SK-N-SH treated with all-trans-retinoic acid at 6 μM for 48 hours (cell line): ENCODE results near the gene FGF18.

Experiments used
- ATAC-seq: fragments of 200-7000 bp; cut with Tn5 transposase; 3 replicates; pipeline ENCODE4 v1.9.1; 2020; ENCODE audit warnings: mild to moderate bottlenecking, moderate library complexity
- ARNTL ChIP-seq: fragments of 450-650 bp; formaldehyde crosslinking; IDR thresholded peaks from 2 replicates; pipeline ENCODE4 v1.5.0; 2020; ENCODE audit warnings: low read depth, mild to moderate bottlenecking, moderate library complexity, borderline replicate concordance
- BACH2 ChIP-seq: fragments of 250-450 bp; sonication (Bioruptor Pico); IDR thresholded peaks from 2 replicates; pipeline ENCODE4 v1.9.0; 2021; ENCODE audit warnings: mild to moderate bottlenecking, borderline replicate concordance
- CREB5 ChIP-seq: fragments of 250-450 bp; sonication (Bioruptor Pico); IDR thresholded peaks from 2 replicates; pipeline ENCODE4 v1.5.1; 2020; ENCODE audit warnings: low read depth, mild to moderate bottlenecking, moderate library complexity
- CSDC2 ChIP-seq: fragments of 250-450 bp; sonication (Bioruptor Pico); IDR thresholded peaks from 2 replicates; pipeline ENCODE4 v1.5.0; 2020; ENCODE audit warnings: mild to moderate bottlenecking, moderate library complexity
- ESRRG ChIP-seq: fragments of 250-450 bp; sonication (Bioruptor Pico); IDR thresholded peaks from 2 replicates; pipeline ENCODE4 v1.6.1; 2021; ENCODE audit warnings: mild to moderate bottlenecking
- GLIS3 ChIP-seq: fragments of 250-450 bp; sonication (Bioruptor Pico); IDR thresholded peaks from 2 replicates; pipeline ENCODE4 v1.5.0; 2020; ENCODE audit warnings: mild to moderate bottlenecking, moderate library complexity
- ISL1 ChIP-seq: fragments of 250-450 bp; sonication (Bioruptor Pico); IDR thresholded peaks from 2 replicates; pipeline ENCODE4 v2.1.2; 2022; ENCODE audit warnings: mild to moderate bottlenecking, moderate library complexity
- OSR1 ChIP-seq: fragments of 250-450 bp; sonication (Bioruptor Pico); IDR thresholded peaks from 2 replicates; pipeline ENCODE4 v1.8.0; 2022; ENCODE audit warnings: moderate library complexity, mild to moderate bottlenecking, inconsistent platforms
- POU6F1 ChIP-seq: fragments of 250-450 bp; sonication (Bioruptor Pico); IDR thresholded peaks from 2 replicates; pipeline ENCODE4 v1.8.0; 2021; ENCODE audit warnings: low read depth, mild to moderate bottlenecking, moderate library complexity, borderline replicate concordance
- PPARA ChIP-seq: fragments of 250-450 bp; sonication (Bioruptor Pico); IDR thresholded peaks from 2 replicates; pipeline ENCODE4 v1.5.0; 2020; ENCODE audit warnings: mild to moderate bottlenecking, borderline replicate concordance
- SNAI2 ChIP-seq: fragments of 250-450 bp; sonication (Bioruptor Pico); IDR thresholded peaks from 2 replicates; pipeline ENCODE4 v1.5.0; 2020; ENCODE audit warnings: mild to moderate bottlenecking, moderate library complexity
- TCF4 ChIP-seq: fragments of 250-450 bp; sonication (Bioruptor Pico); IDR thresholded peaks from 2 replicates; pipeline ENCODE4 v1.8.0; 2021; ENCODE audit warnings: mild to moderate bottlenecking, moderate library complexity, borderline replicate concordance
- TOX ChIP-seq: fragments of 250-450 bp; sonication (Bioruptor Pico); IDR thresholded peaks from 2 replicates; pipeline ENCODE4 v1.8.0; 2021; ENCODE audit warnings: mild to moderate bottlenecking, moderate library complexity, borderline replicate concordance
- TSHZ2 ChIP-seq: fragments of 250-450 bp; sonication (Bioruptor Pico); IDR thresholded peaks from 2 replicates; pipeline ENCODE4 v1.5.0; 2020; ENCODE audit warnings: mild to moderate bottlenecking, moderate library complexity
- ZC3H10 ChIP-seq: fragments of 250-450 bp; sonication (Bioruptor Pico); IDR thresholded peaks from 2 replicates; pipeline ENCODE4 v1.5.1; 2021; ENCODE audit warnings: mild to moderate bottlenecking, moderate library complexity
- ZFP30 ChIP-seq: fragments of 450-650 bp; formaldehyde crosslinking; IDR thresholded peaks from 2 replicates; pipeline ENCODE4 v1.5.0; 2022; ENCODE audit warnings: mild to moderate bottlenecking, moderate library complexity
- ZNF565 ChIP-seq: fragments of 450-650 bp; formaldehyde crosslinking; conservative IDR thresholded peaks from 2 replicates; pipeline ENCODE4 v1.5.0; 2020; ENCODE audit warnings: low read depth, mild to moderate bottlenecking, moderate library complexity
- ZNF70 ChIP-seq: fragments of 450-650 bp; formaldehyde crosslinking; IDR thresholded peaks from 2 replicates; pipeline ENCODE4 v1.5.0; 2020; ENCODE audit warnings: mild to moderate bottlenecking, moderate library complexity
- ZNF8 ChIP-seq: fragments of 450-650 bp; formaldehyde crosslinking; IDR thresholded peaks from 2 replicates; pipeline ENCODE4 v1.5.0; 2020; ENCODE audit warnings: mild to moderate bottlenecking, moderate library complexity
- TF ChIP-seq, protein P1 (sequence below): fragments of 250-450 bp; sonication (Bioruptor Pico); IDR thresholded peaks from 2 replicates; pipeline ENCODE4 v1.8.0; 2020; ENCODE audit warnings: mild to moderate bottlenecking, moderate library complexity, borderline replicate concordance
- TF ChIP-seq, protein P2 (sequence below): fragments of 250-450 bp; sonication (Bioruptor Pico); IDR thresholded peaks from 2 replicates; pipeline ENCODE4 v1.5.1; 2021; ENCODE audit warnings: mild to moderate bottlenecking, moderate library complexity

Gene FGF18

DNA sequence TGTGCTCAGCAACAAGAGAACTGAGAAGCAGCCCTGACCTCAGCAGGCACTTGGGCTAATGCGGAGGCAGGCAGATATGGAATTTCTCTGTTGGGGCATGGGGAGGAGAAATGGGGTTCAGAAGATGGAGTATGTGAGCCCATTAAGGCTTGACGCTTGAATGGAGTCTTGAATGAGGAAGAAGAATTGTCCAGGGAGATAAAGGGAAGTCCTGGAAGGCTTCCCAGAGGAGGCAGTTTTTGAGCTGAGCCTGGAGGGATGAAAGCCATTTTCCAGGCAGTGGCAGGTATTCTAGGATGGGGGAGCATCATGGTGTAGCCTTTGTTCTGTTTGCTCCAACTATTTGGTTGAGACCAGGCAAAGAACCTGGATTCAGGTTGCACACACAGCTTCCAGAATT is 34.5 kb downstream of the FGF18 start (continued):
- TF ChIP-seq, protein P1, sequence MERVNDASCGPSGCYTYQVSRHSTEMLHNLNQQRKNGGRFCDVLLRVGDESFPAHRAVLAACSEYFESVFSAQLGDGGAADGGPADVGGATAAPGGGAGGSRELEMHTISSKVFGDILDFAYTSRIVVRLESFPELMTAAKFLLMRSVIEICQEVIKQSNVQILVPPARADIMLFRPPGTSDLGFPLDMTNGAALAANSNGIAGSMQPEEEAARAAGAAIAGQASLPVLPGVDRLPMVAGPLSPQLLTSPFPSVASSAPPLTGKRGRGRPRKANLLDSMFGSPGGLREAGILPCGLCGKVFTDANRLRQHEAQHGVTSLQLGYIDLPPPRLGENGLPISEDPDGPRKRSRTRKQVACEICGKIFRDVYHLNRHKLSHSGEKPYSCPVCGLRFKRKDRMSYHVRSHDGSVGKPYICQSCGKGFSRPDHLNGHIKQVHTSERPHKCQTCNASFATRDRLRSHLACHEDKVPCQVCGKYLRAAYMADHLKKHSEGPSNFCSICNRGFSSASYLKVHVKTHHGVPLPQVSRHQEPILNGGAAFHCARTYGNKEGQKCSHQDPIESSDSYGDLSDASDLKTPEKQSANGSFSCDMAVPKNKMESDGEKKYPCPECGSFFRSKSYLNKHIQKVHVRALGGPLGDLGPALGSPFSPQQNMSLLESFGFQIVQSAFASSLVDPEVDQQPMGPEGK (CRISPR knock-in tag), result no peak
- TF ChIP-seq ZNF8 (CRISPR knock-in tag), result no peak
- TF ChIP-seq ZC3H10, result no peak
- no peak for TF ChIP-seq CREB5 (CRISPR knock-in tag)
- no peak for TF ChIP-seq ARNTL (CRISPR knock-in tag)
- TF ChIP-seq TCF4 (CRISPR knock-in tag), result no peak
- TF ChIP-seq ISL1, result no peak
- no peak for TF ChIP-seq ZNF70
- TF ChIP-seq TOX (CRISPR knock-in tag), result no peak
- TF ChIP-seq CSDC2 (CRISPR knock-in tag), result no peak
- TF ChIP-seq ZNF565 (CRISPR knock-in tag), result no peak
- TF ChIP-seq GLIS3 (CRISPR knock-in tag), result no peak
- no peak for TF ChIP-seq ZFP30 (CRISPR knock-in tag)
- no peak for TF ChIP-seq OSR1 (CRISPR knock-in tag)

GRCh38 chr5:171454549-171454948 is 35.1 kb downstream of the FGF18 start:
- TF ChIP-seq ZC3H10 (no peak), TOX (CRISPR knock-in tag) (no peak), BACH2 (CRISPR knock-in tag) (no peak), PPARA (CRISPR knock-in tag) (no peak), OSR1 (CRISPR knock-in tag) (no peak)
- TF ChIP-seq, protein P2, sequence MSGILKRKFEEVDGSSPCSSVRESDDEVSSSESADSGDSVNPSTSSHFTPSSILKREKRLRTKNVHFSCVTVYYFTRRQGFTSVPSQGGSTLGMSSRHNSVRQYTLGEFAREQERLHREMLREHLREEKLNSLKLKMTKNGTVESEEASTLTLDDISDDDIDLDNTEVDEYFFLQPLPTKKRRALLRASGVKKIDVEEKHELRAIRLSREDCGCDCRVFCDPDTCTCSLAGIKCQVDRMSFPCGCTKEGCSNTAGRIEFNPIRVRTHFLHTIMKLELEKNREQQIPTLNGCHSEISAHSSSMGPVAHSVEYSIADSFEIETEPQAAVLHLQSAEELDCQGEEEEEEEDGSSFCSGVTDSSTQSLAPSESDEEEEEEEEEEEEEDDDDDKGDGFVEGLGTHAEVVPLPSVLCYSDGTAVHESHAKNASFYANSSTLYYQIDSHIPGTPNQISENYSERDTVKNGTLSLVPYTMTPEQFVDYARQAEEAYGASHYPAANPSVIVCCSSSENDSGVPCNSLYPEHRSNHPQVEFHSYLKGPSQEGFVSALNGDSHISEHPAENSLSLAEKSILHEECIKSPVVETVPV (CRISPR knock-in tag), result no peak
- no peak for ATAC-seq

DNA sequence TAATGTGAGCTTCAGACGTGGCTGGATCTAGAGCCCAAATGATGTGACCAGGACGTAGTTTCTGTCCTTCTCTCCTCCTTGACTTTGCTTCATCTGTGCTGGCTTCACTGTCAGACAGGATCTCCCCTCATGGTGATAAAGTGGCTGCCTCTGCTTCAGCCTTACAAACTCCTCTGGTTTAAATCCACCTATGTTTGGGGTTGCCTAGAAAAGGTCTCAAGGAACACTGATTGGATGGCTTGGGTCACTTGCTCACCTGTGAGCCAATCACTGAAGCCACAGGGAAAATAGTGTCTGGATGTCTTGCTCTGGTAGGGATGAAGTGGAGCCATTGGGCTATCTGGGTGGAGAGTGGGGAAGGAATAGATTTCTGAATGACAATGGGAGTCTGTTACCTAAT is 36.1 kb downstream of the FGF18 start:
- TF ChIP-seq BACH2 (CRISPR knock-in tag) (no peak), ZFP30 (CRISPR knock-in tag) (no peak), ZNF8 (CRISPR knock-in tag) (no peak), ESRRG (no peak), ARNTL (CRISPR knock-in tag) (no peak), ZNF70 (no peak)
- ATAC-seq, result no peak

GRCh38 chr5:171457208-171457981 is 37.9 kb downstream of the FGF18 start:
- no peak for ATAC-seq
- TF ChIP-seq ISL1 (no peak), ZFP30 (CRISPR knock-in tag) (no peak), ARNTL (CRISPR knock-in tag) (no peak), ZNF8 (CRISPR knock-in tag) (no peak), TCF4 (CRISPR knock-in tag) (no peak), ZNF70 (no peak), ZC3H10 (no peak), CREB5 (CRISPR knock-in tag) (no peak), POU6F1 (CRISPR knock-in tag) (no peak), TOX (CRISPR knock-in tag) (no peak), TSHZ2 (no peak), GLIS3 (CRISPR knock-in tag) (no peak), CSDC2 (CRISPR knock-in tag) (no peak), SNAI2 (CRISPR knock-in tag) (no peak), BACH2 (CRISPR knock-in tag) (no peak), ZNF565 (CRISPR knock-in tag) (no peak), OSR1 (CRISPR knock-in tag) (no peak)
- TF ChIP-seq, protein P2 (CRISPR knock-in tag), result no peak
